ENCODE measurements around the gene HSBP1L1.

GRCh38 chr18:79971986-79972385, 7.5 kb downstream of the HSBP1L1 start:
- no peak for TF ChIP-seq CTCF (IDR thresholded peaks at IDR 0.05; ENCODE audit: low read depth, low read length)
- TF ChIP-seq MYC (IDR thresholded peaks at IDR 0.05; ENCODE audit: low read depth, low read length), result no peak

Measured in NB4 (cell line).